ENCODE data around the gene EFCAB10. TPM values are rescaled to one million over a fixed set of nuclear protein-coding genes. Genes with fewer than 3 reads are reported as not detected.
"Not testable (repeated sequence)": the region's sequence is repeated elsewhere in the genome, so short reads cannot be mapped to it uniquely, and the experiment has no call there.

EFCAB10 gene
- total RNA-seq, 3 donors from 2014 or later = not detected

GRCh38 chr7:105530126-105530525 is 51.2 kb downstream of the EFCAB10 start:
- intact Hi-C loops (cut with DNase I; ENCODE audit: low total_unique reads) = no loop called here
- no peak overlapping the region for H3K27ac ChIP-seq
- no peaks in the 10 kb centered on the region for H3K36me3 ChIP-seq
- no peaks in the 10 kb centered on the region for H3K27me3 ChIP-seq
- DNase-seq (ENCODE audit: low spot score in 2 of 2) = no peak
- peaks cover 4 to 9% of the 10 kb centered on the region in 2 donors for H3K4me1 ChIP-seq
- no peaks in the 10 kb centered on the region for H3K9me3 ChIP-seq
- no peak overlapping the region for H3K4me3 ChIP-seq
- TF ChIP-seq CTCF (IDR thresholded peaks at IDR 0.05) (no peak), POLR2A (IDR thresholded peaks at IDR 0.05) (no peak), POLR2AphosphoS5 (IDR thresholded peaks at IDR 0.05) (no peak)

- H3K36me3 ChIP-seq; H3K9me3 ChIP-seq; H3K27ac ChIP-seq; H3K27me3 ChIP-seq; H3K4me3 ChIP-seq; intact Hi-C loops (cut with DNase I; ENCODE audit: low total_unique reads); H3K4me1 ChIP-seq; DNase-seq (ENCODE audit: low spot score in 2 of 2): not testable (repeated sequence)
Measured at GRCh38 chr7:105527737-105528136, 53.6 kb downstream of the EFCAB10 start.

- no peak for DNase-seq (ENCODE audit: low spot score in 2 of 2)
- TF ChIP-seq POLR2A (IDR thresholded peaks at IDR 0.05) (no peak), POLR2AphosphoS5 (IDR thresholded peaks at IDR 0.05) (no peak), CTCF (IDR thresholded peaks at IDR 0.05) (no peak)
- intact Hi-C loops (cut with DNase I; ENCODE audit: low total_unique reads) = no loop called here
Measured at GRCh38 chr7:105524840-105525239, 56.5 kb downstream of the EFCAB10 start.

GRCh38 chr7:105524423-105524822 is 56.9 kb downstream of the EFCAB10 start:
- intact Hi-C loops (cut with DNase I; ENCODE audit: low total_unique reads); H3K27ac ChIP-seq; H3K27me3 ChIP-seq; H3K4me3 ChIP-seq; H3K9me3 ChIP-seq; DNase-seq (ENCODE audit: low spot score in 2 of 2); H3K4me1 ChIP-seq; H3K36me3 ChIP-seq: not testable (repeated sequence)

More at GRCh38 chr7:105524840-105525239, 56.5 kb downstream of the EFCAB10 start:
- Histone ChIP-seq H3K27ac (no peak overlapping the region), H3K4me1 (no peaks in the 10 kb centered on the region), H3K36me3 (no peaks in the 10 kb centered on the region), H3K9me3 (no peaks in the 10 kb centered on the region), H3K4me3 (no peak overlapping the region), H3K27me3 (no peaks in the 10 kb centered on the region)

- H3K4me1 ChIP-seq = no peaks in the 10 kb centered on the region
- no peaks in the 10 kb centered on the region for H3K27me3 ChIP-seq
- peak within 1 kb of the TSS; percentile 72 to 96 (median 79) for H3K4me3 ChIP-seq
- TF ChIP-seq POLR2A (IDR thresholded peaks at IDR 0.05) (no peak), CTCF (IDR thresholded peaks at IDR 0.05) (no peak), POLR2AphosphoS5 (IDR thresholded peaks at IDR 0.05) (peak; percentile 26 to 57 (median 33))
- no peaks in the 10 kb centered on the region for H3K9me3 ChIP-seq
- intact Hi-C loops (cut with DNase I; ENCODE audit: low total_unique reads) = no loop called here
- no peaks in the 10 kb centered on the region for H3K36me3 ChIP-seq
- DNase-seq (ENCODE audit: low spot score in 2 of 2) = peak; percentile 77 to 84
- peak within 1 kb of the TSS; percentile 83 for H3K27ac ChIP-seq
Measured at GRCh38 chr7:105521717-105522463, 59.4 kb downstream of the EFCAB10 start, which contains the start of gene PUS7. PUS7 (minus strand) TSS chr7:105522271; CDS start chr7:105508512, 13,759 bp downstream.

- intact Hi-C loops (cut with DNase I; ENCODE audit: low total_unique reads) = no loop called here
- no peak for TF ChIP-seq POLR2AphosphoS5 (IDR thresholded peaks at IDR 0.05)
- TF ChIP-seq POLR2A (IDR thresholded peaks at IDR 0.05) = no peak
- no peak for TF ChIP-seq CTCF (IDR thresholded peaks at IDR 0.05)
- Histone ChIP-seq H3K27ac (peak overlapping the region; percentile 83), H3K36me3 (no peaks in the 10 kb centered on the region), H3K27me3 (no peaks in the 10 kb centered on the region), H3K4me1 (no peaks in the 10 kb centered on the region), H3K4me3 (peak overlapping the region; percentile 72 to 96 (median 79)), H3K9me3 (no peaks in the 10 kb centered on the region)
- peak in 1 of 2 donors; percentile 66 for DNase-seq (ENCODE audit: low spot score in 2 of 2)
Measured at GRCh38 chr7:105521027-105521716, 60.1 kb downstream of the EFCAB10 start.

GRCh38 chr7:105520620-105521019 is 60.7 kb downstream of the EFCAB10 start:
- H3K27me3 ChIP-seq; intact Hi-C loops (cut with DNase I; ENCODE audit: low total_unique reads); H3K9me3 ChIP-seq; H3K27ac ChIP-seq; H3K4me1 ChIP-seq; H3K36me3 ChIP-seq; DNase-seq (ENCODE audit: low spot score in 2 of 2); H3K4me3 ChIP-seq: not testable (repeated sequence)

Measured in breast epithelium (tissue), 4 donors.